HG02571 (cell line): Measurements from ENCODE around the gene C1QL4.
"Not testable (repeated sequence)": the region's sequence is repeated elsewhere in the genome, so short reads cannot be mapped to it uniquely, and the experiment has no call there.

ENCODE experiments used
- ATAC-seq: cut with Tn5 transposase; IDR thresholded peaks from one replicate; pipeline ENCODE4 v1.9.1; 2021; ENCODE audit warnings: mild to moderate bottlenecking, moderate library complexity; ENCODE audit not compliant: unreplicated experiment

Gene C1QL4

DNA sequence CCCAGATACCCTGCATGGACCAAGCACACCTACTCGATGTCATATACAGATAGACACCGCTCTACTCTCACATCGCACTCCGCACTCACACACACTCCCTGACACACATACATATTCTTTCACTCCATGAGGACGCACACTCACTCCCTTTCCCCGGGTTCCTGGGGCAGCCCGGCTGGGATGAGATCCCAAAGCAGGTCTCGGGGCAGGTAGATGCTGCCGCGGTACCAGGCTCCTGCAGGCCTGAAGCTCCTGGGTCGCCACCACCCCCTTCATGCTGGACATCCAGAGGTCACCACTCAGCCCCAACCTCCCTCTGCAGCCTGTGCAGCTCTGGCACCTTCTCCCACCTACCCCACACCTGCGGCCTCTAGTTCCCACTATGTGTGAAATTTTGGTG, 2.3 kb downstream of the C1QL4 start:
- ATAC-seq: no peak

DNA sequence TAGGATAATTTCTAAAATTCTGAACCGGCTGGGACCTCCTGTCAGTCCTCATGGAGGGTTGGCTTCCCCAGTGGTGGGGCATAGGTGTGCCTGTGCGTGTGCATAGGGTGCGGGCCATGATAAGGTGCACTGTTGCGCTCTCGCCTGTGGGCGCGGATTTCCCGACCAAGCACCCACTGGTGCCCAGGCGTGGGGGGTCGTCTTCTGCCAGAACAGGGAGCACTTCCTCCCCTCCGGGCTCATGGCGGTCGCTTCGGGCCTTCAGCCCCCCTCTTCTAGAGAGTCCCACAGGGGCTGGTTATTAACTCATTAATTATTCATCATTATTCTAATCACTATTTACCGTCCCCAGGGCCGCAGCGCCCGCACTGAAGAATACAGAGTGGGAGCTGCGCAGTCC, 2.8 kb downstream of the C1QL4 start:
- no peak for ATAC-seq

DNA sequence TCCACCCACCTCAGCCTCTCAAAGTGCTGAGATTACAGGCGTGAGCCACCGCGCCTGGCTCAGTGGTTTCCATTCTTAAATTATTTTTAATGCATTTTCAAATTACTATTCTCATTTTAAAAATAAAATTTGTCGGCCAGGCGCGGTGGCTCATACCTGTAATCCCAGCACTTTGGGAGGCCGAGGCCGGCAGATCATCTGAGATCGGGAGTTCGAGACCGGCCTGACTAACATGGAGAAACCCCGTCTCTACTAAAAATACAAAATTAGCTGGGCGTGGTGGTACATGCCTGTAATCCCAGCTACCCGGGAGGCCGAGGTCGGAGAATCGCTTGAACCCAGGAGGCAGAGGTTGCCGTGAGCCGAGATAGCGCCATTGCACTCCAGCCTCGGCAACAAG, 3.2 kb downstream of the C1QL4 start:
- ATAC-seq: not testable (repeated sequence)

DNA sequence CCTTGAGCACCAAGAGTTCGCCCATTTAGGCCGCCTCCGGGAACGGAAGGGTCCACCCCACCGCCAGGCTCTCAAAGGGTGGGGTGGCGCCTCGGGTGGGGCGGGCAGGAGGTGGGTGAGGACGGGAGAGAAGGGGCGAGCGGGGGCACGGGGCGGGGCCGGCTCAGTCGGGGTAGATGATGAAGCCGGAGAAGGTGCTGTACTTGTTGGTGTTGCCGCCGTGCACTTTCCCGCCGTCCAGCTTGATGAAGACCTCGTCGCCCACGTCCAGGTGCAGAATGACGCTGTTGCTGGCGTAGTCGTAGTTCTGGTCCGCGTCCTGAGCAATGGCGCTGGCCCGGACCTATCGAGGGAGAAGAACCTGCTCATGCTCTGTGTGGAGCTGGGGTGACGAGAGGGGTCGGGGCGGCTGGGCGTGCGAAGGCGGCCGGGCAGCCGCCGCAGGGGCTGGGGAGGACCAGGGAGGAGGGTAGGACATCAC, 4.1 kb downstream of the C1QL4 start:
- no peak for ATAC-seq

DNA sequence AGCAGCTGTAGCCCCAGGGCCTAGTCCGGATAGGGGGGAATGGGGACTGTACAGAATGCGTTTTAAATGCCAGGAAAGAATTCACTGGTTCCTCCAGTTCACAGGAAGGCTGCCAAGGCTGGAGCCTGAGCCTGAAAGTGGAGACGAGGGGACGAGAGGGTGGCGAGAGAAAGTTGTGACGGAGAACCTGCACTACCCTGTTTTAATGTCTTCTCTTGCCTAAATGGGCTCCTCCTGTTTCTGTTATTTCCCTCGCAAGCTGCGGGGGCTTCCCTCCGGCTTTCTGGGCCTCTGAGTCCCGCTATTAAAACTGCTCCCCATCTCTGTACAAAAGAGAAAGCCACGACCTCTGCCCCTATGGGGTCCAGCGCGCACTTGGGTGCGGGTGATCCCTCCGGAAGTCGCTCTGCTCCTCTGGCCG, 4.5 kb downstream of the C1QL4 start:
- ATAC-seq: no peak

DNA sequence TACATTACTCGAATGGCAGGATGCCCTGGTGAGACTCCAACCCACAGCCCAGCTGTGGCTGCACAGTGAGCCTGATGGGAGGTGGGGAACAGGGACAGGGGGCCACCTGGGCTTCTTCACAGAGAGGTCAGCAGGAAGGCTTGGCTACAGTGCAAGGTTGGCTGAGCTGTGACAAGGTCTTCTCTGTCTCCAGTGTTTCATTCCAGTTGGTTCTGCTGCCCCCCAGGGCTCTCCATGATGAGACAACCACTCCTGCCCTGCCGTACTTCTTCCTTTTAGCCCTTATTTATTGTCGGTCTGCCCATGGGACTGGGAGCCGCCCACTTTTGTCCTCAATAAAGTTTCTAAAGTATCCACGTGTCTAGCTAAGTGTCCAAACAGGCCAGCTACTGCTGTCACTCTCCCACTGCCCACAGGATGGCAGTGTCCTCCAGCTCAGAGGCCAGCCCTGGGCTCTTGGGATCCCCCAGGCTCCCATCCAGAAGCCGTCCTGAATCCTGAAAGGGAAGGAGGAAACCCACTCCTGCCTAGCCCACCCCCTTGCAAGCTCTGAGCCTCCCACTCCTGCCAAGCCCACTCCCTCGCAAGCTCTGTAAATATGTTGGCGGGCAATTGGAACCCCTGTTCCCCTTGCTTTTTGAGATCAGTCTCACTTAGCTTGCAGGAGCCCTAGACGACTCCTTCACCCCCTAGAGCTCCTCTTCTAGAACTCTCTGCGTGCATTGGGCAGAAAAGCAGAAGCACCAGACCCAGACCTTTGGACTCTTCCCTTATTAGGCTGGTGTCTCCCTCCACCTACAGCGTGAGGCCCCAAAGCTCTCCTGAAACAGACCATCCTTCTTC, 5.4 kb downstream of the C1QL4 start:
- ATAC-seq: no peak

DNA sequence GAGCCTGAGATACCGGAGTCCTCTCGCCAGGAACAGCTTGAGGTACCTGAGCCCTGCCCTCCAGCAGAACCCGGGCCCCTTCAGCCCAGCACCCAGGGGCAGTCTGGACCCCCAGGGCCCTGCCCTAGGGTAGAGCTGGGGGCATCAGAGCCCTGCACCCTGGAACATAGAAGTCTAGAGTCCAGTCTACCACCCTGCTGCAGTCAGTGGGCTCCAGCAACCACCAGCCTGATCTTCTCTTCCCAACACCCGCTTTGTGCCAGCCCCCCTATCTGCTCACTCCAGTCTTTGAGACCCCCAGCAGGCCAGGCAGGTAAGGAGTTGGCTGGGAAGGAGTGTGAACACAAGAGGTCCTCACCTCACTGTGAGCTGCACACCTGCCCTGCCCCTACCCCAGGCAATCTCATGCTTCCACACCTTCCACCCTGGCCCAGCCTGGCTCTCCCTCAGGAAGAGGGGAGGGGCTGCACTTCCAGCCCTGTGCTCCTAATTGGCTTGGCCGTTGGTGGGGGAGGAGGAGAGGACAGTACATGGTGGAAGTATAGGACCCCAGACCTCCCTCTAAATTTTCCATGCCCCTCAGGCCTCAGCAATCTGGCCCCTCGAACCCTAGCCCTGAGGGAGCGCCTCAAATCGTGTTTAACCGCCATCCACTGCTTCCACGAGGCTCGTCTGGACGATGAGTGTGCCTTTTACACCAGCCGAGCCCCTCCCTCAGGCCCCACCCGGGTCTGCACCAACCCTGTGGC, 6.2 kb downstream of the C1QL4 start:
- ATAC-seq: no peak

DNA sequence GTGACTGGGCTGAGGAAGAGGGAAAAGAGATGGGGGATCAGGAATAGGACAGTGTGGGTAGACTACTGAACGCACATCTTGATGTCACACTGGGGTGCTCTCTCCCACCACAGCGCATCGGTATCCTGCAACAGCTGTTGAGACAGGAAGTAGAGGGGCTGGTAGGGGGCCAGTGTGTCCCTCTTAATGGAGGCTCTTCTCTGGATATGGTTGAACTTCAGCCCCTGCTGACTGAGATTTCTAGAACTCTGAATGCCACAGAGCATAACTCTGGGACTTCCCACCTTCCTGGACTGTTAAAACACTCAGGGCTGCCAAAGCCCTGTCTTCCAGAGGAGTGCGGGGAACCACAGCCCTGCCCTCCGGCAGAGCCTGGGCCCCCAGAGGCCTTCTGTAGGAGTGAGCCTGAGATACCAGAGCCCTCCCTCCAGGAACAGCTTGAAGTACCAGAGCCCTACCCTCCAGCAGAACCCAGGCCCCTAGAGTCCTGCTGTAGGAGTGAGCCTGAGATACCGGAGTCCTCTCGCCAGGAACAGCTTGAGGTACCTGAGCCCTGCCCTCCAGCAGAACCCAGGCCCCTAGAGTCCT, 6.9 kb downstream of the C1QL4 start:
- ATAC-seq: no peak

DNA sequence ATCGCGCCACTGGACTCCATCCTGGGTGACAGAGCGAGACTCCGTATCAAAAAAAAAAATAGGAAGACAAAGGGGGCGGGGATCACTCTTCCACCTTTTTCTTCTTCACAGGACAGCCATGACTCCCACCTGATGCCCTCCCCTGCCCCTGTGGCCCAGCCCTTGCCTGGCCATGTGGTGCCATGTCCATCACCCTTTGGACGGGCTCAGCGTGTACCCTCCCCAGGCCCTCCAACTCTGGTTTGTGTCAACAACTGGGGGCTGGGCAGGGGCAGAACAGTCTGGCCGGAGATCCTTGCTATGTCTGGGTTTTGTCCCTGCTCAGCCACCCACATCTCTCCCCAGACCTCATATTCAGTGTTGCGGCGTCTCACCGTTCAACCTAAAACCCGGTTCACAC, 8.2 kb downstream of the C1QL4 start:
- no peak for ATAC-seq

DNA sequence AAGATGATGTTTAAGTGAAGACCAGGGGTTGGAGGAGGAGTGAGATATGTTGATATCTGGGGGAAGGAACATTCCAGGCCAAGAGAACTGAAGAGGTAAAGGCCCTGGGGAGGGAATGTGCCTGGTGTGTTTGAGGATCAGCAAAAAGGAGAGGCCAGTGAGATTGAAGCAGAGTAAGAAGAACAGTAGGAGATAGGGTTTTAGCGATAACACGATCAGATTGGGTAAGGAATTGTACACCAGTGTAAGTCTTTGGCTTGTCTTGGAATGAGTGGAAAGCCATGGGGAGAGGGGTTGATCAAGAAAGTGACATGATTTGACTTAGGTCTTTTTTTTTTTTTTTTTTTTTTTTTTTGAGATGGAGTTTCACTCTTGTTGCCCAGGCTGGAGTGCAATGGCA, 9.1 kb downstream of the C1QL4 start:
- no peak for ATAC-seq

DNA sequence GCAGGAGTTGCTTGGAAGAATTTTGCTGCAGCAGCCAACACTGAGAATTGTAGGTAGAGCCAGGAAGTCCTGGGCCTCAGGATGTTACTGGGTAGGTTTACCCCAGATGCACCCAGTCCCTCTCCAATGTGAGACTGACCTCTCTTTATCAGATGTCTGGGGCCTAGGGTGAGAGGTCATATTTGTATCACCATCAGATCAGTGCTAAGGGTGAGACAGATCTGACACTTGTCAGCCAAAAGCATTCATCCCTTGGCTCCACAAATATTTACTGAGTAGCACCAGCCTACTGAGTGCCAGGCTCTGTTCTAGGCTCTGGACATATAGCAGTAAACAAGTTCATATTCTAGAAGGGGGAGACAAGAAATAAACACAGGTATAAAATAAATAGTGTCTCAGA, 9.6 kb downstream of the C1QL4 start:
- no peak for ATAC-seq

DNA sequence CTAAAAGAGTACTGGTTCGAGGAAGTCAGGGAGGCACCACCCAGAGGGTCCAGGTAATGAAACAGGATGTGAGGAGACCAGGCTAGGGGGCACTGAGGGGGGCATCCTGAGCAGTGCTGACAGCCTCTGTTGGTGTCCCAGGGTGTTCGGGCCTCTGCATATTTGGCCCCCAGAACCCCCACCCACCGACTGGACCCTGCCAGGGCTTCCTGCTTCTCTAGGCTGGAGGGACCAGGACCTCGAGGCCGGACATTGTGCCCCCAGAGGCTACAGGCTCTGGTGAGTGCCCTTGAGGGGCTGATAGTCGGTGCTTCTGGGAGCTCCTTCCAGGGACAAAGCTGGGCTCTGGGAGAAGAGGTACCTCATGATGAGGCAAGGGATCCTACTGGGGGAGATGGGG, 11.4 kb downstream of the C1QL4 start:
- ATAC-seq: no peak

DNA sequence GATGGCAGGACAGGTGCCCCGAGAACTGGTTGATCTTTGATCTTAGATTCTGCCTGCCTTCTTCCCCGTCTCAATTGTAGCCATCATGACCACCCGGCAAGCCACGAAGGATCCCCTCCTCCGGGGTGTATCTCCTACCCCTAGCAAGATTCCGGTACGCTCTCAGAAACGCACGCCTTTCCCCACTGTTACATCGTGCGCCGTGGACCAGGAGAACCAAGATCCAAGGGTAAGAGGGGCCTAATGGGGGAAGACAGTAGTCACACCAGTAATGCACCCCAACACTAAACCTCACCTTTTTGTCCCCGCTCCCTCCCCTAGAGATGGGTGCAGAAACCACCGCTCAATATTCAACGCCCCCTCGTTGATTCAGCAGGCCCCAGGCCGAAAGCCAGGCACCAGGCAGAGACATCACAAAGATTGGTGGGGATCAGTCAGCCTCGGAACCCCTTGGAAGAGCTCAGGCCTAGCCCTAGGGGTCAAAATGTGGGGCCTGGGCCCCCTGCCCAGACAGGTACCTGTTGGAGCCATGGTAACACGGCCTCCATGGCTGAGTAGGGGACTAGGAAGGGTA, 13.4 kb downstream of the C1QL4 start:
- ATAC-seq: no peak

DNA sequence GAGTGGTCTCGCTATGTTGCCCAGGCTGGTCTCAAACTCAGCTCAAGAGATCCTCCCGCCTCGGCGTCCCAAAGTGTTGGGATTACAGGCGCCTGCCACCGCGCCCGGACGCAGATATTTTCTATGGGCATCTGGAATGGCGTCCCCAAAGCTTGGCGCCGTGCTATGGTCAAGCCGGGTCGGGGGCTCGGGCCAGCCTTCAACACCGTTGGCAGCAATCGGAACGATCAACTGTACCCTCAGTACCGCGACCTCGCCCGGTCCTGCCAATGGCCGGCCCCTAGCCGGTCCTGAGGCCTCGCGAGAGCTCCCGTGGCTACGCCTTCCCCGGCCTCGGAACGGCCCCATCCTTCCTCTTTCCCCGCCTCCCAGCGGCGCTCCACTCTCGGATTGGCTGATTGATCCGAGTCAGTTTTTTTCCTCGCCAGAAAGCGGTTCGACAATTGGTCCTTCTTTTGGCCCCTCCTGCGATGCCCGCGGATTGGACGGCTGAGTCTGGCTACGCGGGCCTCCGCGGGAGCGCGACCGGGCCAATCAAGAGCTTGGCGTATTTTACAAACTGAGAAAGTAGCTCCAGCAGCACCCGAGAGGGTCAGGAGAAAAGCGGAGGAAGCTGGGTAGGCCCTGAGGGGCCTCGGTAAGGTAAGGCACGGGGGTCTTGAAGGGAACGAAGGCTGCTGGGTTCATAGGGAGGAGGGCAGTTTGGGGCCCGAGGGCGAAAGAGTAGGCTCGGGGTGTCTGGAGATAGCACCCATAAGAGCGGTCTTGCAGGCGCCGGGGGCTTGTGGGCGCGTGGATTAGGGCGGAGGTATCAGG, 14.1 kb downstream of the C1QL4 start, which contains the start of gene TROAP:
TSS of gene TROAP (plus strand) at position 548 of the 816 bp plus-strand sequence. CDS start 354 bp downstream, outside the sequence.
- ATAC-seq: peak; percentile 97

DNA sequence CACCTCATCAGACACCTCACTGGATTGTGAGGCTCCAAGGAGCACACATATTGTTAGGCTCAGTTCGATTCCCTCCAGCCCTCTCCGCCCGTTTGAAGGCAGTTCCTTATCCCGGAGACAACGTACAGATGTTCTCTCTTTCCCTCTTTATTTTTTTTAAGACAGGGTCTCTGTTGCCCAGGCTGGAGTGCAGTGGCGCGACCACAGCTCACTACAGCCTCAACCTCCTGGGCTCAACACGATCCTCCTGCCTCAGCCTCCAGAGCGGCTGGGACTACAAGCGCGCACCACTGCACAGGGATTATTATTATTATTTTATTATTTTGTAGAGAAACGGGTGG, 14.7 kb downstream of the C1QL4 start:
- ATAC-seq: no peak

DNA sequence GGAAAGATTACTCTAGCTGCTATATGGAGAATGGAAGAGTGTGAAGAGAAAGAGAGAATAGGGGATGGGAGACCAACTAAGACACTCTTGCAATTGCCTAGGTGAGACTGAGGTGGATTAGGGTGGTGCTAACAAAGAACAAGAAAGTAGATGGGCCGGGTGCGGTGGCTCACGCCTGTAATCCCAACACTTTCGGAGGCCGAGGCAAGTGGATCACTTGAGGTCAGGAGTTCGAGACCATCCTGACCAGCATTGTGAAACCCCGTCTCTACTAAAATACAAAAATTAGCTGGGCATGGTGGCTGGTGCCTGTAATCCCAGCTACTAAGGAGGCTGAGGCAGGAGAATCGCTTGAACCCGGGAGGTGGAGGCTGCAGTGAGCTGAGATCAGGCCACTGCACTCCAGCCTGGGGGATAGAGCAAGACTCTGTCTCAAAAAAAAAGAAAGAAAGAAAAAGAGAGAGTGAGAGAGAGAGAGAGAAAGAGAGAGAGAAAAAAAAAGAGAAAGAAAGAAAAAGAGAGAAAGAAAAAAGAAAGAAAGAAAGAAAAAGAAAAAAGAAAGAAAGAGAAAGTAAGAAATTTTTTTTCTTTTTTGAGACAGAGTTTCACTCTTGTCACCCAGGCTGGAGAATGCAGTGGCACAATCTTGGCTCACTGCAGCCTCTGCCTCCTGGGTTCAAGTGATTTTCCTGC, 16.4 kb downstream of the C1QL4 start:
- ATAC-seq: not testable (repeated sequence)

DNA sequence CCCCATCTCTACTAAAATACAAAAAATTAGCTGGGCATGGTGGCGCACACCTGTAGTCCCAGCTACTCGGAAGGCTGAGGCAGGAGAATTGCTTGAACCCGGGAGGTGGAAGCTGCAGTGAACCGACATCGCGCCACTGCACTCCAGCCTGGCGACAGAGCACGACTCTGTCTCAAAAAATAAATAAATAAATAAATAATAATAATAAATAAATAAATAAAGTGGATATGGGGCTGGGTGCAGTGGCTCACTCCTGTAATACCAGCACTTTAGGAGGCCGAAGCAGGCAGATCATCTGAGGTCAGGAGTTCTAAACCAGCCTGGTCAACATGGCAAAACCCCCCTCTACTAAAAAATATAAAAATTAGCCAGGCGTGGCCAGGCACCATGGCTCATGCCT, 19.9 kb downstream of the C1QL4 start:
- ATAC-seq: not testable (repeated sequence)

DNA sequence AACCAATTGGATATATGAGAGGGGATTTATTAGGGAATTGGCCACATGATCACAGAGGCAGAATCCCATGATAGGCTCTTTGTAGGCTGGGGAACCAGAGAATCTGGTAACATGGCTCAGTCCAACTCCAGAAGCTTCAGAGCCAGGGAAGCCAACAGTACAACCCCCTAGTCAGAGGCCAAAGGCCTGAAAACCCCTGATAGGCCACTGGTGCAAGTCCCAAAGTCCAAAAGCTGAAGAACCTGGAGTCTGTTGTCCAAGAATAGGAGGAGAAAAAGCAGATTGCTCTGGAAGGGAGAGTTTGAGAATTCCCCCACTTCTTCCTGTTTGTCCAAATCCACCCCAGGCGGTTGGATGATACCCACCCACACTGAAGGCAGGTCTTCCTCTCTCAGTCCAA, 22.2 kb downstream of the C1QL4 start:
- no peak for ATAC-seq

DNA sequence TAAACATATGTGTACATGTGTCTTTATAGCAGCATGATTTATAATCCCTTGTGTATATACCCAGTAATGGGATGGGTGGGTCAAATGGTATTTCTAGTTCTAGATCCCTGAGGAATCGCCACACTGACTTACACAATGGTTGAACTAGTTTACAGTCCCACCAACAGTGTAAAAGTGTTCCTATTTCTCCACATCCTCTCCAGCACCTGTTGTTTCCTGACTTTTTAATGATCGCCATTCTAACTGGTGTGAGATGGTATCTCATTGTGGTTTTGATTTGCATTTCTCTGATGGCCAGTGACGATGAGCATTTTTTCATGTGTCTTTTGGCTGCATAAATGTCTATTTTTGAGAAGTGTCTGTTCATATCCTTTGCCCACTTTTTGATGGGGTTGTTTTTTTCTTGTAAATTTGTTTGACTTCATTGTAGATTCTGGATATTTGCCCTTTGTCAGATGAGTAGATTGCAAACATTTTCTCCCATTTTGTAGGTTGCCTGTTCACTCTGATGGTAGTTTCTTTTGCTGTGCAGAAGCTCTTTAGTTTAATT, 26.5 kb downstream of the C1QL4 start:
- not testable (repeated sequence) for ATAC-seq

DNA sequence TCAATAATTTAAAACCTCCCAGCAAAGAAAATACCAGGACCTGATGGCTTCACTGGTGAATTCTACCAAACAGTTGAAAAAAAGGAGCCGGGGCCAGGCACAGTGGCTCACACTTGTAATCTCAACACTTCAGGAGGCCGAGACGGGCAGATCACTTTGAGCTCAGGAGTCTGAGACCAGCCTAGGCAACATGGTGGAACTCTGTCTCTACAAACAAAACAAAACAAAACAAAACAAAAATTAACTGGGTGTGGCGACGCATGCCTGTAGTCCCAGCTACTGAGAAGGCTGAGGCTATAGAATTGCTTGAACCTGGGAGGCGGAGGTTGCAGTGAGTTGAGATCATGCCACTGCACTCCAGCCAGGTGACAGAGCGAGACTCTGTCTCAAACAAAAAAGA, 27.6 kb downstream of the C1QL4 start:
- ATAC-seq: no peak
